RPMI7951 (cell line): Measurements from ENCODE around the gene RNASE1. TPM values are rescaled to one million over a fixed set of nuclear protein-coding genes. Genes with fewer than 3 reads are reported as not detected.

ENCODE experiments used
- DNase-seq: peaks from one replicate; pipeline ENCODE4 v3.0.0-alpha.2; 2012; ENCODE audit warnings: low read depth
- total RNA-seq: library from RNA; depleted of rRNA; stranded (reverse); fragments of >200 nt; shearing (Covaris generic); gene quantifications from 2 replicates; pipeline ENCODE4 v1.2.3, GENCODE V29; 2014

The RNASE1 gene
- total RNA-seq, 1 experiment from 2014 or later = 2.2 TPM

DNA sequence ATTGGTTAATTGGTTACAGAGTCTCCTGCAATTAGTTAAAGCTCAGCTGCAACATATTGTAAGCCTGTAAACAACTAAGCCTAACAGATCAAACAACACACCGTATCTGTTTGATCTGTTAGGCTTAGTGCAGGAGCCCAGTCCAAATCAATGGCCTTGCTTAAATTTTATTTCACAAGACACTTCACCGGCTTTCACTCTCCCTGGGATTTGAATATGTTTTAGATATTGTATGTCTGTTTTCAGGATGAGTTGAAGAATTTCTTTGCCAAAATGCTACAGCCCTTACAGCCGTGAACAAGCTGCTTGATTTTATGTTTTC is 5.5 kb upstream of the RNASE1 start:
- DNase-seq = no peak

DNA sequence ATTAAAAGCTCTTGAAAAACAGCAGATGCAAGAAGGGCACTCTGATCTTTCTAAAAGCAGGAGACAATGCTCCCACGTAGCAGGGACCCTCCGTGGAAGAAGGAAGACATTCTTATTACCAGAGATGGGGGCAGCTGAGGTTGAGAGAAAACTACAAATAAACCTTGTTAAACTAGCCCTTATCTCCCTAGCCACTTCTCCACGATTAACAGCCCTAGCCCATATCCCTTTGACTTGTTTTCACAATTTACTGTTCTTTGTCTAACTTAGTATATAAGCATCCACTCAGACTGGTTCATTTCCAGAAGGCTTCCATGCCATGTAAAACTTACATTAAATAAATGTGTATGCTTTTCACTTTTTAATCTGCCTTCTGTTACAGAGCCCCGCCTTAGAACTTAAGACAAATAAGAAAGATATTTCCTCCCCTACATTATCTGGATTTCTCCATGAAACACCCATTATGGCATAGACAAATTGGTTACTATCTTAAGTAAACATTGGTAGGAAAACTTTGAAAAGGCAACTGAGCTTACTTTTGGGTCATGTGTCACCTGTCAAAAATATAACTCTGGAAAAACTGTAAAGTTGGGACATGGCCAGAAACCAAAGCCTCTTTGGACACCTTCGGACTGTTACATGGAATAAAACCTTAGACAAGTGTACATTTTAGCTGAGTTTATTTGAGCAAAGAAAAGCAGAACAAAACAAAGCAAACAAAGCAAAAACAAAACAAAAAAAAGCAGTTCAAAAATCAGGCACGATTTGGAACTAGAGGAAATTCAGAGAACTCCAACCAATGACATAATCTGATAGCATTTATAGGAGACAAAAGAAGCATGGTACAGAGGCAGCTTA is 4.9 kb upstream of the RNASE1 start:
- no peak for DNase-seq

DNA sequence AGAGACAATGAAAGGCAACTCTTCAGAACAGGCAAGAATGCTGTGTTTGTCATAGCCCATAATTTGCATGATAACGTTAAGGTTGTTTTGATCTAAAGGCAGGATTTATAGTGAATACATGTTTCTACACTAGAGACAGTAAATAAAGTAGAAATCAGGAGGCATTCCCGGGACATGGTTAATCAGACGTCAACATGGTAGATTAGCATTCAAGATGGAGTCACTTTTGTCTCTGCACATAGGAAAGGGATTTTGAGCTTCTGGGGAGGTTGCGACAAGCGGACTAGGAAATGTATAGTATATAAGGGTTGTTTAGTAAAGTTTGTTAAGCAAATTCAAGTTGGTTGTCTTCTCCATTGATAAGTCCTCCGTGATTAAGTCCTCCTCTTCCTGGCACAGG is 2.8 kb upstream of the RNASE1 start:
- DNase-seq = no peak

DNA sequence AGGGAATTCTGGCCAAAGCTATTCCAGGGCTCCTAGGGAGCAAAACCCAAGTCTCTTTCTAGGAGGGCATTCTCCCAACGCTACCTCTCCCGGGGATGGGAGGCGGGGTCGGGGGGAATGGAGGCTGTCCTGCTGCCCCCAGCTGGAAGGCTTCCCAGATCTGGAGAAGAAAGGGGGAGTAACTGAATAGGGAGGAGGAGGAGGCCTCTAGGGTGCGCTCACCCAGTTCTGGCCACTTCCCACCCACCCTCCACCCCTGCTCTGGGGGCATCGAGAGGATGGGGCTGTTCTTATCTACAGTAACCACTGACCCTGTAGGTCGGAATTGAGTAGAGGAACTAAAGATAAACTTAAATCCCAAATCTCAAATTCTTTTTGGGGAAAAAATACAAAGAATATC is 579 bp upstream of the RNASE1 start:
- DNase-seq = no peak

DNA sequence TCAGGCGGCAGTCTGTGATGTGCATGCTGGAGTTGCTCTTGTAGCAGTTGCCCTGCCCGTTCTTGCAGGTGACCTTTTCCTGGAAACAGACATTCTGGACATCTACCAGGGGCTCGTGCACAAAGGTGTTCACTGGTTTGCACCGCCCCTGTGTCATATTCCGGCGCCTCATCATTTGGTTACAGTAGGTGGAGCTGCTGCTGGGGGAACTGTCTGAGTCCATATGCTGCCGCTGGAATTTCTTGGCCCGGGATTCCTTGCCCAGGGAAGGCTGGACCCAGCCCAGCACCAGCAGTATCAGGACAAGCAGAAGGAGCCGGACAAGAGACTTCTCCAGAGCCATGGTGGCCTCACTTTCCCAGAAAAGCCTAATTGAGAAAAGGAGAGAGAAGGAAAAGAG is 918 bp downstream of the RNASE1 start:
- no peak for DNase-seq

DNA sequence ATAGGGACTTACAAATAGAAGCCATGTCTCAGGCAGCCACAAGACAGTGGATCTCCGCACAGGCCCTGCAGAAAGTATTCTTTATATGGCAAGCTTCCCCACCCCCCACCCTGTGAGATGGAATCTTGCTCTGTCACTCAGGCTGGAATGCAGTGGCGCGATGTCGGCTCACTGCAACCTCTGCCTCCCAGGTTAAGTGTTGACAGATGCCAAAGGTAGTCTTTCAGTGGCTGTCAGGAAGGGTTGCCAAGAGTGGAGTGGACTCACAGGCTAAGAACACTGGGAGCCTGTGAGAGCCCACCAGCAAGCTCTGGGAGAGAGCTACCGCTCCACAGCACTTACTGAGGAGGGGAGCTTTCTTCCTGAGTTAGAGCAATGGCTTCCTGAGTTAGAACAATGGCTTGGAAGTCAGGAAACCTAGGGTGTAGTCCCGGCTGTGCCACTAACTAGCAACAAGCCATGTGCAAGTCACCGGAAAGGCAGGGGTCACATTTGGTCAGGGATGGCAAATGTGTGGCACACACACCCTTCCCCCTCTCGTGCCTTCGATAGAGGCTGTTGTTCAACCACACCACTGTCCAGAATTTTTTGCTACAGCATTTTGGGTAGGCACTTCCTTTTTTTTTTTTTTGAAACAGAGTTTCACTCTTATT is 2.6 kb downstream of the RNASE1 start:
- DNase-seq = no peak

DNA sequence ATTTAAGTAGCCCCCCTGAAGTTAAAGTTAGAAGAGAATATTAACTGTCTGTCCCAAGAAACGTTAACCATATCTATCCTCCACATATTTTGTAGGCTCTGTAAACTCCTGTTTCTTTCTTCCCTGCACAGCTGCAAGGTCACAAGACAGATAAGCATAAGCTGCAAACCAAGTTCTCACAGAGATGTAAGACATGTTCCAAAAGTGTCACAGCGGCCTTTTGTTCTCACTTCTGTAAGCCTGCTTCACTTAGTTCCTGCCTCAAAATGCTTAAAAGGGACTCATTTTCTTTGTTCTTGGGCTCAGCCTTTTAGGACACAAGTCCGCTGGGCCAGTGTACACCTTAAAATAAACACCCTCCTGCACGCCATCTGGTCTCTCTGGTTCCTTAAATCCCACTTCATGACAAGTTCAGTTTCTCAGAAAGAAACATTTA is 3.2 kb downstream of the RNASE1 start:
- no peak for DNase-seq

DNA sequence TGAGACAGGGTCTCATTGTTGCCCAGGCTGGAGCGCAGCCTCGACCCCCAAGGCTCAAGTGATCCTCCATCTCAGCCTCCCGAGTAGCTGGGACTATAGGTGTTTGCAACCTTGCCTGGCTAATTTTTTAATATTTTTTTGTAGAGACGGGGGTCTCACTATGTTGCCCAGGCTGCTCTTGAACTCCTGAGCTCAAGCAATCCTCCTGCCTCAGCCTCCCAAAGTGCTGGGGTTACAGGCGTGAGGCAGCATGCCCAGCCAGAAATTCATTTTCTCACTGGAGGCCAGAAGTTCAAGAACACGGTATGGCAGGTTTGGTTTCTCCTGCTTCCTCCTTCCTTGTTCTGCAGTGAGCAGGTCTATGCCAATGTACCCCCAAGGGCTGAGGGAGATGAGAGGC is 3.7 kb downstream of the RNASE1 start:
- no peak for DNase-seq

DNA sequence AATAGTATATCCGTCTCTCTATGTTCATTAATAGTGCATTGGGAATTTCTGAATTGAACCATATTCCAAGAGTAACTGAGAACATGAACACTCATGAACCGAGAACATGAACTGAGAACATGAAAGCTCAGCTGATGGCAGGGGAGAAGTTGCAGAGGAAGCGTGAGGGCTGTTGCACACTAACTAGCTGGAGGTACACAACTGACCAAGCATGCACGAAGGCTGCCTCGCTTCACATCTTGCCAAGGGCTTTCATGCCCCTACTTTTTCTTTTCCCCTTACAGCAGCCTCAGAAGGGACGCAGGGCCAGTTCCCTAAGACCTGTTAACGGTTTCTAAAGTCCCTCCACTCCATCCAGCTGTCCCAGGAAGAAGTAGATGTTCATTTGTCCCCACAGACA is 4.3 kb downstream of the RNASE1 start:
- DNase-seq = no peak

DNA sequence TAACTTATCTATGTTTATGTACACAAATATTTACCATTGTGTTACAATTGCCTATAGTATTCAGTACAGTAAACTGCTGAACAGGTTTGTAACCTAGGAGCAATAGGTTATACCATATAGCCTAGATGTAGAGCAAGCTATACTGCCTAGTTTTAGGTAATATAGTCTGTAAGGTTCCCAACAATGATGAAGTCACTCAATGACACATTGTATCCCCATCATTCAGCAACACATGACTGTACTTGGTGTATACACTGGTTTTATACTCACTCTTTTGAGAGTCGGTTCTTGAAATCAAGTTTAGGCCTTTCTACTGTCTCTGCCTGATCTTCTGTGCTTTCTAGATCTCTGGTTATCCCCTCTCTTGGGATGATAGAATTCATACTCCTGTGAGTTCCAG is 5.5 kb downstream of the RNASE1 start:
- no peak for DNase-seq

DNA sequence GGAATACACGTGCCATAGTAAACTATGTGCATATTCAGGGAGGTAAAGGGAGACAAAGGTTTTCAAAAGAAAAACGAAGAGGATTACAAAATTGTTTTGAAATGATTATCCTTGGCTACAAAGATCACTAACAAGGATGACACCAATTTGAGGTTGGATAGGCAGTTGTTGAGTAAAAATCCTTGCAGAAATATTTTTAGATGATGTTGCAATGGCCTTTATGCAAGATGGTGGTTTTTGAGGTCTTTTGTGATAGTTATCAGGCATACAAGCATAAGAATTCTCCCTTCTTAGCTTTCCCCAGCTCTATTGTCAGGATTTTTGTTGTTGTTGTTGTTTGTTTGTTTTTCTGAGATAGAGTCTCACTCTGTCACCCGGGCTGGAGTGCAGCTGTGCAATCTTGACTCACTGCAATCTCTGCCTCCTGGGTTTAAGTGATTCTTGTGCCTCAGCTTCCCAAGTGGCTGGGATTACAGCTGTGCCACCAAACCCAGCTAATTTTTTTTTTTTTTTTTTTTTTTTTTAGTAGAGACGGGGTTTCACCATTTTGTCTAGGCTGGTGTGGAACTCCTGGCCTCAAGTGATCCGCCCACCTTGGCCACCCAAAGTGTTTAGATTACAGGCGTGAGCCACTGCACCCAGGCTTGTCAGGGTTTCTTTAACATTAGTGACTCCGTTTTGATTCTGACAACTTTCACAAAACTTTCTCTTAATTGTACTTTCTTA is 7.8 kb downstream of the RNASE1 start:
- no peak for DNase-seq

DNA sequence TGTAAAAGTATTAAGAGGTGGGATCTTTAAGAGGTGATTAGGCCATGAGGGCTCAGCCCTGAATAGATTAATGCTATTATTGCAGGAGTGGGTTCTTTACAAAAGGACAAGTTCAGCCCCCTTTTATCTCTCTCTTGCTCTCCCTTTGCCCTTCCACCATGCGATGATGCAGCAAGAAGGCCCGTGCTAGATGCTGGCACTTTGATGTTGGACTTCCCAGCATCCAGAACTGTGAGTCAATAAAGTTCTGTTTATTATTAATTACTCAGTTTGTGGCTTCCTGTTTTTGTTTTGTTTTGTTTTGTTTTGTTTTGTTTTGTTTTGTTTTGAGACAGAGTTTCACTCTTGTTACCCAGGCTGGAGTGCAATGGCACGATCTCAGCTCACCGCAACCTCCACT is 10.1 kb downstream of the RNASE1 start:
- DNase-seq = no peak

DNA sequence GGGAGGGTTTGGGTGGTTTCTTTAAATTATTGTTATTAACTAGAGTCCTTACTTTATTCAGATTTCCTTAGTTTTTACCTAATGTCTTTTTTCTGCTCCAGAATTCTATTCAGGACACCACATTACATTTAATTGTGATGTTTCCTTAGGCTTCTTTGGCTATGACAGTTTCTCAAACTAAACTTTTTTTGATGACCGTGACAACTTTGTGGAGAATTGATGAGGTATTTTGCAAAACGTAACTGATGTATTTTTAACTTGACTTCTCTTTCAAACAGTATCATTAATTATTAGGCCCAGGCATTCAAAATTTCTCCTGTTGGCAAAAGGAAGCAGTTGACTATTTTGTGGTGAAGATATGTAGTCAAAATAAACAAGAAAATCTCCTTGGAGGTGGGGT is 11.0 kb downstream of the RNASE1 start:
- no peak for DNase-seq

DNA sequence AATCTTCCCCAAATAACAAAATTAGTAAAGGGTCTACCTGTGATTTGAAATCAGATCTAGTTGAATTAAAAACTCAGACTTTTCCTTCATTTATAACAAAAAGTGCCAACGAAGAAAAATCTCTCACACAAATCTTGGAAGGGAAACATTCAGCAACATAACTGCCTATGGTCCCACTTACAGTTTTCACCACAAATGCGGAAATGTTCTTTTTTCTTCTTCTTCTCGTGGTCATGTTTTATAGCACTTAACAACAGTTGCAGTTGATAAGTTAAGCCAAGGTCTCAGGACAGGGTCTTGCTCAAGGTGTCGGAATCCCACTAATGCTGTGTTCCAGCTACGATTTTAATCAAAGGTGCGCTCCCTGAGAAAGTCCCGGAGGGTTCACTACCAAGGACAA is 11.5 kb downstream of the RNASE1 start:
- DNase-seq = no peak

DNA sequence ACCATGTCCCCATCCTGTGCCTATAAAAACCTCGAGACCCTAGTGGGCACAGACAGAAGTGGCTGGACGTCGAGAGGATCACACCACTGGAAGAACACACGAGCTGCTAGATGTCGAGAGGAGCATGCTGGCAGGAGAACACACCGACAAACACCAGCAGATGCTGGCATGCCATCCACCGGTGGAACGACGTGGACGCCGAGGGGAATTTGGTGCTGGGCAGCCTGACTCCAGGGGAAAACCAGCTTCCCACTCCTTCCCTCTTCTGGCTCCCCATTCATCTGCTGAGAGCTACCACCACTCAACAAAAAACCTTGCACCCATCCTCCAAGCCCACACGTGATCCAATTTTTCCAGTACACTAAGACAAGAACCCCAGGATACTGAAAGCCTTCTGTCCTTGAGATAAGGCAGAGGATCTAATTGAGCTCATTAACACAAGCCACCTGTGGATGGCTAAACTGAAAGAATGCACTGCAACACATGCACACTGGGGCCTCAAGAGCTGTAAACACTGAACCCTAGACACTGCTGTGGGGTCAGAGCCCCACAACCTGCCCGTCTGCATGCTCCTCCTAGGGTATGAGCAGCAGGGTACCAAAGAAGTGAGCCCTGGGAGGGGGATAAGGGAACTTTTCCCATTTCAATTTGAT is 12.1 kb downstream of the RNASE1 start:
- no peak for DNase-seq

DNA sequence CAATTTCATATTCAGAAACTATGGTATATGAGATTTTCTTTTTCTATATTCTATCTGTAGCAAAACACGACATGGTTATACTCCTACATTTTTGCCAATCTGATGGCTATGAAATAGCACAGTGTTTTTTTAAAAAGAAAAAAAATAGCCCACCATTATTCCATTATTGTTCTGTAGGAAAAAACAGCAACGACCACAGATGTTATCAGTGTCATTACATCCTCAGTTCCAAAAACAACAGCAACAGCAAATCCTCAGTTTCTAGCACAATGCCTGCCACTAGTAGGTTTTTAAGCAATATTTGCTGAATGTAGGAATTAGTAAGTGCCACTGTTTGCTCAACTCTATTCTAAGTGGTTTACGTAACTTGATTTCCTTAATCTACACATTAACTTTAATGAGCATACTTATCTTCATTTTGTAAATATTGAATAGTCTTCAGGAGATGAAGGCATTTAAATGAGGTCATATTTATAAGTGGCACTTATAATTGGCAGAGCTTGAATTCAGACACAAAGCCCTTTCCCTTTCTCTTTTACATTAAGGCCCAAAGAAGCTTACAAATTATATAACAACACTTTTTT is 13.3 kb downstream of the RNASE1 start:
- DNase-seq = no peak

DNA sequence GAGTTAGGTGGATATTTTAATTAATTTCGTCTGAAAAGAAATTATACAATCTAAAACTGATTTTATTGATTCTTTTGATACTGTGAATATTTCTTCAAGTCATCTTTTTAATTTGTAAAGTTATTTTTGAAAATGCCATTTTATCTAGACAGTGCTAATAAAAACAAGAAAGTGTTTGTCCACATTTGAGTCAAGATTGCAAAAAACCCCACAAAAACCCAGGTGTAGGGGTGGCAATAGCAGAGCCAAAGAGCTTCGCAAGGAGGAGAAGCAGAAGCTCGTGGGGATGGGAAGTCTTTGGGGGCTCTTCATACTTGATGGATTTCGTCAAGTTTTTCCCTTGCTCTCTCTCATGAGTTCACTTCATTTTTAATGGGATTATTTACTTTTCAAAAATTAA is 15.6 kb downstream of the RNASE1 start:
- no peak for DNase-seq

DNA sequence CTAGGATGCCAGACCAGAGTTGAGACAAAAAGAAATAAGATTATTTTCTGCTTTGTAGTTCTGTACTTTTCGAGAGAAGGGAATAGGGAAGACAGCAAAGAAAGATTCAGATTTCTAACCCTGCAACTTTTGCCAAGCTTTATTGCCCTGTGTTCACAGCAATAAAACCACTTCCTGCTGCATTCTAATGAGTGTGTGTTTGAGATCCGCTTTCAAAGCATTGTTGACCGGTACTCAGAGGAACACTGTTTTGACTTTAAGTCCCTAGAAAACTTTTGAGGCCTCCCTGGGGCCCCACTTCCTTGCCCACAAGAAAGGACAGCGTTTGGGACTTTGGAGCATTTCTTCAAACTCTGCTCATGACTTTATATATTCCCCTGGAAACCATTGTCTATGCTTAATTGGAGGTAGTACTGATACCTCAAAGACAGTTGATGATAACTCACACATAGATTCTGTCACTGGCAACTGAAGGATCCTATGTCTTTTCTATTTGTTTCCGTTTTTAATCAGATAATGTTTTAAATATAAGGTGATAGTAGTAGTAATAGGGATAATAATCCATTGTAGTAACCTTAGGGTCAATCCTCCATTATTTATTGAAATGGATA is 20.3 kb downstream of the RNASE1 start:
- peak; percentile 5 for DNase-seq

DNA sequence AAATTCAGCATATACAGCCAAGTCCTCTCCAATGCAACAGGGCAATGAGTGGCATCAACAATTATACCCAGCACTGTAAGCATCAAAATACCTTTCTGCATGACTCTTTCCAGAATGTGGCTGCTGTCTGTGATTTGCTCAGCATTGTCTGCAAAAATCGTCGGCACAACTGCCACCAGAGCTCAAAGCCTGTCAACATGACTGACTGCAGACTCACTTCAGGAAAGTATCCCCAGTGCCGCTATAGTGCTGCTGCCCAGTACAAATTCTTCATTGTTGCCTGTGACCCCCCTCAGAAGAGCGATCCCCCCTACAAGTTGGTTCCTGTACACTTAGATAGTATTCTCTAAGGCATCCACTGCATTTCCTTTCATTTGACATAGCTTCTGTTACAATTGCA is 20.8 kb downstream of the RNASE1 start:
- no peak for DNase-seq

DNA sequence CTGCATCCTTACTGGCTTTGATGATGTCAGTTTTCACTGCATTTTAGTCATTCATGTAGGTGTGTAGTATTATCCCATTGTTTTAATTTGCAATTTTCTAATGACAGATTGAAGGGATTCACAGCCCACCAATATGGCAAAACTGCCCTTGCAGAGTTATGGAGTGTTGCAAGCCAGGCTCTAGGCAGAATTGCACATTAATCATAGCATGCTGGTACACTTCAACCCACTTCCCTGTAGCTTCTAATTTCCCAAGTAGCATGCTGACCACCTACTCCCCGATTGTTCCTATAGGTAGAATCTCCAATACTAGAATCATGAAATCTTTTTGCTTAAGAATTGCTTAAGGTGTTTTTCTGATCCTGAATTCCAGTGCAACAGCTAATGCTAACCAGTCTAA is 26.7 kb downstream of the RNASE1 start:
- no peak for DNase-seq

DNA sequence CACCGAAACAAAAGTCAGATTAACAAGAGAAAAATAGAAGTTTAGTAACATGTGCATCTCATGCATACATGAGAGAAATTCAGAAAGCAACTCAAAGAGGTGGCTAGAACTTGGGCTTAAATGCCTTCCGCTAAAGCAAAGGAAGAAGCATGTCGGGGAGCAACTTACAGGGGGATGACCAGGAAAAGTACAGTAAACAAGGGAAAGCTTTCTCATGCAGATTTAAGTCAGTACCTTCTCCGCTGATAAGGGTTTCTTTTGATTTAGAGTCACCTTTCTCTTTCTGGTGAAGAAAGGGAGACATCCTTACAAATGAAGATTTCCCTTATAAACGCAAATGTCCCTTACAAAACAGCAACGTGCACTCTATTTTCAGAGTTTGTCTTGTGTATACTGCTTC is 27.6 kb downstream of the RNASE1 start:
- DNase-seq = no peak
